K562 (cell line): ENCODE data around the gene PDE11A. TPM values are rescaled to one million over a fixed set of nuclear protein-coding genes. Genes with fewer than 3 reads are reported as not detected.
A peak's percentile ranks its signal among the peaks of the same experiment; 100 is the strongest.

Source experiments
- ARID4B ChIP-seq: sonication (generic); formaldehyde crosslinking; IDR thresholded peaks from 2 replicates; pipeline ENCODE4 v1.8.0; 2022; ENCODE audit warnings: mild to moderate bottlenecking, missing genetic modification reagents
- MYC ChIP-seq, 2 experiments: fragments of 250-450 bp in 1 of 2; sonication (Bioruptor Pico) in 1 of 2; IDR thresholded peaks; 2 replicates each; pipeline versions ENCODE4 v1.5.1 to v1.6.1; 2012 to 2021; ENCODE audit warnings: low read depth in 2 of 2, borderline replicate concordance in 1 of 2, improper control_type of control experiment in 1 of 2, low read length in 1 of 2, mild to moderate bottlenecking in 1 of 2, moderate library complexity in 1 of 2
- TEAD1 ChIP-seq, 2 experiments: fragments of 450-650 bp in 1 of 2; sonication (generic) in 1 of 2; formaldehyde crosslinking; IDR thresholded peaks; 2 replicates each; pipeline versions ENCODE4 v1.4.0 to v1.8.0; 2020 to 2022; ENCODE audit warnings: mild to moderate bottlenecking in 2 of 2, missing genetic modification reagents in 1 of 2
- ZNF407 ChIP-seq: fragments of 450-650 bp; IDR thresholded peaks from 2 replicates; pipeline ENCODE4 v1.6.1; 2016; ENCODE audit warnings: low read depth
- polyA plus RNA-seq, 8 experiments: library from polyadenylated mRNA; depleted of rRNA in 4 of 8; stranded (reverse) in 5 of 8; unstranded in 3 of 8; fragments of >200 nt; fragmentation: Nextera tagmentation in 2 of 8; fragmentation: Illumina TruSeq in 1 of 8; extraction: Ambion mirVana in 2 of 8; extraction: Trizol in 1 of 8; gene quantifications; 2 replicates each; pipeline versions ENCODE4 v1.2.1 to v1.2.3, GENCODE V29; 2011 to 2014; ENCODE audit warnings: inconsistent platforms in 1 of 8, missing spikeins in 1 of 8
- total RNA-seq, 7 experiments: library from RNA; depleted of rRNA in 6 of 7; stranded (reverse); fragments of >200 nt in 6 of 7; fragmentation: Illumina TruSeq in 2 of 7; extraction: Trizol in 2 of 7; gene quantifications; 2 replicates each; pipeline versions ENCODE4 v1.2.1 to v1.2.3, GENCODE V29; 2011 to 2021; ENCODE audit warnings: low replicate concordance in 1 of 7

PDE11A gene
- total and polyA plus RNA-seq, 9 of the 15 experiments (the other 6 are each of a cell fraction or from before 2014, with no cell fraction given) = 3.2 to 22.1 (median 5.7) TPM

GRCh38 chr2:177618255-177619253 lies 454.0 kb downstream of the PDE11A start (continued):
- TF ChIP-seq ARID4B (CRISPR knock-in tag) (peak; percentile 92), ZNF407 (no peak), MYC (IDR thresholded peaks at IDR 0.05; ENCODE audit: low read depth, low read length) (no peak), MYC (CRISPR knock-in tag; IDR thresholded peaks at IDR 0.05; ENCODE audit: borderline replicate concordance, low read depth) (peak; percentile 83; the same call in 1 of the 2 replicates), TEAD1 (CRISPR knock-in tag; IDR thresholded peaks at IDR 0.05) (peak; percentile 69 to 94; a peak in 3 of 4 replicates)
